Body of pancreas (tissue), 4 donors: ENCODE data around the gene MDN1. TPM values are rescaled to one million over a fixed set of nuclear protein-coding genes. Genes with fewer than 3 reads are reported as not detected.
"Not testable (repeated sequence)": the region's sequence is repeated elsewhere in the genome, so short reads cannot be mapped to it uniquely, and the experiment has no call there.

Experiments
- ATAC-seq: fragments of 150-250 bp; one replicate; pipeline ENCODE4 v1.9.1; 2016
- DNase-seq, 4 donors: peaks; one replicate each; pipeline ENCODE4 v3.0.0-alpha.2; 2019
- H3K27ac ChIP-seq, 4 donors: fragments of 200-600 bp; sonication (generic); 1 replicate in 3 of 4; 2 replicates in 1 of 4; pipeline versions ENCODE4 v1.5.1 to v1.6.1; 2016 to 2019; ENCODE audit warnings: mild to moderate bottlenecking in 1 of 4, mixed read lengths in 1 of 4, moderate library complexity in 1 of 4
- H3K27me3 ChIP-seq, 2 donors: fragments of 200-600 bp; sonication (generic); one replicate each; pipeline ENCODE4 v1.6.0; 2016; ENCODE audit warnings: mild to moderate bottlenecking in 1 of 2
- H3K36me3 ChIP-seq, 2 donors: fragments of 200-600 bp; sonication (generic); replicated peaks in 1 of 2; 2 replicates each; pipeline ENCODE4 v1.5.1; 2016; ENCODE audit warnings: low read depth in 2 of 2; ENCODE audit not compliant: insufficient read depth in 1 of 2
- H3K4me1 ChIP-seq: fragments of 200-600 bp; sonication (generic); one replicate; pipeline ENCODE4 v1.6.0; 2016
- H3K4me3 ChIP-seq, 2 donors: fragments of 200-600 bp; sonication (generic); 1 replicate in 1 of 2; 2 replicates in 1 of 2; pipeline ENCODE4 v1.5.1; 2016 to 2019
- H3K9me3 ChIP-seq, 3 donors: fragments of 200-600 bp; sonication (generic); 1 replicate in 2 of 3; 2 replicates in 1 of 3; pipeline ENCODE4 v1.5.1; 2016
- POLR2A ChIP-seq, 3 donors: fragments of 450-650 bp; IDR thresholded peaks; one replicate each; pipeline ENCODE4 v1.6.1; 2016; ENCODE audit warnings: antibody characterized with exemption in 3 of 3, mild to moderate bottlenecking in 2 of 3
- WGBS, 2 donors: methylation state at CpG; one replicate each; pipeline ENCODE4 v1.1.5; 2017; 5-methylcytosine and 5-hydroxymethylcytosine counted together
- intact Hi-C: fragments of 100-400 bp; cut with DNase I; formaldehyde crosslinking; loops from one replicate; pipeline ENCODE4 v1.15.1; 2023
- total RNA-seq, 2 donors: library from RNA; depleted of rRNA; stranded (reverse); fragments of >200 nt; gene quantifications; one replicate each; pipeline ENCODE4 v1.1.0, GENCODE V29; 2016
- TF ChIP-seq, protein P1 (sequence below), 7 experiments: fragments of 450-650 bp in 4 of 7; fragments of 200-600 bp in 3 of 7; sonication (generic) in 3 of 7; IDR thresholded peaks; one replicate each; pipeline ENCODE4 v1.5.1; 2016 to 2019; ENCODE audit warnings: antibody characterized with exemption in 7 of 7

MDN1 gene
- total RNA-seq, 2 donors from 2014 or later: 17.9 to 26.7 TPM

DNA sequence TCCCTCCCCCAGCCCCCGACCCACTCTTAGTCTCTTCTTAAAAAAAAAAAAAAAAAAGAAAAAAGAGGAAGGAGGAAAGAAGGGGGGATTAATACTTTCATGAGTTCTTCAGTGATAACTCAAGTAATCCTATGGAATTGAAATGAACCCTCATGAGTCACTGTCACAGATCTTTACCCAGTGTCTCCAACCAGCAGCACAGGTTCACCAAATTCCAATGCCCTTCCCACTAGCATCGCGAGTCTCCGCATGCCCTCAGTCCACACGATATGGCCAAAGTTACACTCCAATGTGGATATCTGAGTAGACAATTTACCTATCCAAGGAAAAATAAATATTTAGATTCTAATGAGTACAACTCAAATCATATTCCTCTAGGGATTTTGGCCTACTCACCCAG is 74.5 kb downstream of the MDN1 start:
- intact Hi-C loops: no loop called here
- Histone ChIP-seq H3K27me3 (no peaks in the 10 kb centered on the region), H3K9me3 (no peaks in the 10 kb centered on the region), H3K4me3 (no peak overlapping the region), H3K36me3 (peaks cover 3 to 25% of the 10 kb centered on the region in 2 donors), H3K4me1 (no peaks in the 10 kb centered on the region), H3K27ac (no peak overlapping the region)
- TF ChIP-seq POLR2A (IDR thresholded peaks at IDR 0.05): no peak
- TF ChIP-seq, protein P1, sequence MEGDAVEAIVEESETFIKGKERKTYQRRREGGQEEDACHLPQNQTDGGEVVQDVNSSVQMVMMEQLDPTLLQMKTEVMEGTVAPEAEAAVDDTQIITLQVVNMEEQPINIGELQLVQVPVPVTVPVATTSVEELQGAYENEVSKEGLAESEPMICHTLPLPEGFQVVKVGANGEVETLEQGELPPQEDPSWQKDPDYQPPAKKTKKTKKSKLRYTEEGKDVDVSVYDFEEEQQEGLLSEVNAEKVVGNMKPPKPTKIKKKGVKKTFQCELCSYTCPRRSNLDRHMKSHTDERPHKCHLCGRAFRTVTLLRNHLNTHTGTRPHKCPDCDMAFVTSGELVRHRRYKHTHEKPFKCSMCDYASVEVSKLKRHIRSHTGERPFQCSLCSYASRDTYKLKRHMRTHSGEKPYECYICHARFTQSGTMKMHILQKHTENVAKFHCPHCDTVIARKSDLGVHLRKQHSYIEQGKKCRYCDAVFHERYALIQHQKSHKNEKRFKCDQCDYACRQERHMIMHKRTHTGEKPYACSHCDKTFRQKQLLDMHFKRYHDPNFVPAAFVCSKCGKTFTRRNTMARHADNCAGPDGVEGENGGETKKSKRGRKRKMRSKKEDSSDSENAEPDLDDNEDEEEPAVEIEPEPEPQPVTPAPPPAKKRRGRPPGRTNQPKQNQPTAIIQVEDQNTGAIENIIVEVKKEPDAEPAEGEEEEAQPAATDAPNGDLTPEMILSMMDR (IDR thresholded peaks at IDR 0.05): no peak
- ATAC-seq (no peak), DNase-seq (no peak)
- 83 to 92% methylated on average over 5 of the region's 5 CpGs for WGBS, 2 donors

DNA sequence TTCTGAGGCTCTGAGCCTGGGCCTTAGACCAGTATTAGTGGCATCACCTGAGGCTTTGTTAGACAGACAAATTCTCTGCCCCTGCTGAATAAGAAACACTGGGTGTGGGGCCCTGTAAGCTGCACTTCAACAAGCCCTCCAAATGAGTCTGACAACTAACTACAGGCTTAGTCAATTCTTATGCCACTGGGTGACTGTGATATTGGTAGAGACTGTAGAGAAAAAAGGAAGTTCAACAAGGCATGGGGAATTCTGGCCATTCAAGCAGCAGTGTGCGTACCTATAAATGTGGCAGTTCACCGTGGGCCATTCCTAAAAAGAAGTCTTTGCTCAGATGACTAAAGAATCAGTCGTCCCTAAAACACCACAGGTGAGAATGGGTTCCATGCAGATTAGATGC is 82.7 kb downstream of the MDN1 start:
- H3K4me1 ChIP-seq: no peaks in the 10 kb centered on the region
- no peak for DNase-seq
- peaks cover 6 to 13% of the 10 kb centered on the region in 2 donors for H3K36me3 ChIP-seq
- H3K27ac ChIP-seq: no peak overlapping the region
- ATAC-seq: no peak
- 82 to 91% methylated on average over 3 of the region's 3 CpGs for WGBS, 2 donors
- intact Hi-C loops: no loop called here
- no peaks in the 10 kb centered on the region for H3K27me3 ChIP-seq
- no peak overlapping the region for H3K4me3 ChIP-seq
- H3K9me3 ChIP-seq: no peaks in the 10 kb centered on the region
- no peak for TF ChIP-seq POLR2A (IDR thresholded peaks at IDR 0.05)
- TF ChIP-seq, protein P1 (IDR thresholded peaks at IDR 0.05): no peak

DNA sequence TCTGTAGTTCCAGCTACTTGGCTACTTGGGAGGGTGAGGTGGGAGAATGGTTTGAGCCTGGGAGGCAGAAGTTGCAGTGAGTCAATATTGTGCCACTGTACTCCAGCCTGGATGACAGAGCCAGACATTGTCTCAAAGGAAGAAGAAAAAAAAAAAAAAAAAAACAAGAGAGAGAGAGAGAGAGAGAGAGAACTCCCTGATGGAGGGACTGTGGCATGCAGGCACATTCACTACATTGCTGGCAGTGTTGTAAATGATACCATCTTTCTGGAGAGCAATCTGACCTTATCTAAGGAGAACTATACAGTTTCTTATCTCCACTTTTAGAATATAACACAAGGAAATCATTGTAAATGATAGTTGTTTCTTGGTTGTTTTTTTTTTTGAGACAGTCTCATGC is 85.1 kb downstream of the MDN1 start:
- Histone ChIP-seq H3K36me3 (peaks cover 6 to 13% of the 10 kb centered on the region in 2 donors), H3K9me3 (no peaks in the 10 kb centered on the region), H3K27ac (no peak overlapping the region), H3K4me3 (no peak overlapping the region), H3K4me1 (no peaks in the 10 kb centered on the region), H3K27me3 (no peaks in the 10 kb centered on the region)
- TF ChIP-seq, protein P1 (IDR thresholded peaks at IDR 0.05): no peak
- TF ChIP-seq POLR2A (IDR thresholded peaks at IDR 0.05): no peak
- no peak for DNase-seq
- no peak for ATAC-seq
- intact Hi-C loops: no loop called here

DNA sequence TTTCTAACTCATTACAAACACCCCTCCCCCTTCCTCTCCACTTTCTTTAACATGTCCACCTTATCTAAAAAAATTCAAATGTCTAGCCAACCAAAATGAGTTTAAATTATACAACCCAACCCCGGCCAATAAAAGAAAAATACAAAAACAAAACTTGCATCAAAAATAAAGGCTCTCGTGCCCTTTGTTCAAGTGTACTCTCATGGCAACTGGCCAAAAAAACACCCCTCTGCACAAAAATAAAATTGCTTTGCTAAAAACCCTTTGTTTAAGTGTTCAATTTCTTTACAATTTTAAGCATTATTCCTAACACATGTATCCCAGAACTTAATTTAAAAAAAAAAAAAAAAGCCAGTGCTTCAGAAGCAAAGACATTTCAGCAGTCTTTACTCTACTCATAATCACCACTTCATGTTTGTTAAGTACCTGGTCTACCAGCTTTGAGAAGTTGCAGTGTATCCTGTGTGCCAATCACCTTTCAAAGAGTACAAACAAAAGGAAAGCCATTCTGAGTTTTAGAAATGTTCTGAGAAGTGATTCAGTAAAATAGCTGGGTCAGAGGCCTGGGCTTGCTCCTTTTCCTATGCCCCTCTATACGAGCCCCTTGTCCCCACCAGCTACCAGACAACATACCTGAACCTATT is 87.5 kb downstream of the MDN1 start:
- no peaks in the 10 kb centered on the region for H3K27me3 ChIP-seq
- ATAC-seq (no peak), DNase-seq (no peak)
- TF ChIP-seq, protein P1 (IDR thresholded peaks at IDR 0.05): no peak
- TF ChIP-seq POLR2A (IDR thresholded peaks at IDR 0.05): no peak
- peaks cover 6 to 14% of the 10 kb centered on the region in 2 donors for H3K36me3 ChIP-seq
- H3K4me3 ChIP-seq: no peak overlapping the region
- intact Hi-C loops: no loop called here
- 91 to 96% methylated on average over 3 of the region's 3 CpGs for WGBS, 2 donors
- no peaks in the 10 kb centered on the region for H3K9me3 ChIP-seq
- no peak overlapping the region for H3K27ac ChIP-seq
- H3K4me1 ChIP-seq: no peaks in the 10 kb centered on the region

DNA sequence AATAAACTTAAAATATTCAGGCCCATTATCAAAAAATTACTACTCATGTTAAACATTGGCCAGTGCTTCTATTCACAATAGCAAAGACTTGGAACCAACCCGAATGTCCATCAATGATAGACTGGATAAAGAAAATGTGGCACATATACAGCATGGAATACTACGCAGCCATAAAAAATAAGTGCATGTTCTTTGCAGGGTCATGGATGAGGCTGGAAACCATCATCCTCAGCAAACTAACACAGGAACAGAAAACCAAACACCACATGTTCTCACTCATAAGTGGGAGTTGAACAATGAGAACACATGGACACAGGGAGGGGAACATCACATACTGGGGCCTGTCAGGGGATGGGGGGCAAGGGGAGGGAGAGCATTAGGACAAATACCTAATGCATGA is 88.3 kb downstream of the MDN1 start:
- H3K4me3 ChIP-seq, H3K4me1 ChIP-seq, DNase-seq, intact Hi-C loops, H3K27ac ChIP-seq, ATAC-seq, H3K9me3 ChIP-seq, H3K27me3 ChIP-seq: not testable (repeated sequence)
- 96 to 100% methylated on average over 2 of the region's 2 CpGs for WGBS, 2 donors
- peaks cover 6 to 13% of the 10 kb centered on the region in 2 donors for H3K36me3 ChIP-seq
